Gastroesophageal sphincter (tissue), 4 donors: ENCODE data around the gene PCDHA12. TPM values are rescaled to one million over a fixed set of nuclear protein-coding genes. Genes with fewer than 3 reads are reported as not detected.

Experiments used
- ATAC-seq: fragments of 150-250 bp; one replicate; pipeline ENCODE4 v1.9.1; 2016; ENCODE audit warnings: mild to moderate bottlenecking, moderate library complexity
- H3K27ac ChIP-seq, 4 donors: fragments of 200-600 bp; sonication (generic) in 3 of 4; 1 replicate in 3 of 4; 2 replicates in 1 of 4; pipeline ENCODE4 v1.5.1; 2016 to 2019
- H3K27me3 ChIP-seq: fragments of 200-600 bp; sonication (generic); one replicate; pipeline ENCODE4 v1.5.1; 2019
- H3K36me3 ChIP-seq, 2 donors: fragments of 200-600 bp; sonication (generic); one replicate each; pipeline ENCODE4 v1.5.1; 2019; ENCODE audit warnings: control low read depth in 1 of 2
- H3K4me1 ChIP-seq, 3 donors: fragments of 200-600 bp; sonication (generic); 1 replicate in 2 of 3; 2 replicates in 1 of 3; pipeline ENCODE4 v1.5.1; 2016 to 2019; ENCODE audit warnings: control low read depth in 2 of 3
- H3K4me3 ChIP-seq, 2 donors: fragments of 200-600 bp; sonication (generic); one replicate each; pipeline ENCODE4 v1.5.1; 2019; ENCODE audit warnings: mild to moderate bottlenecking in 1 of 2, moderate library complexity in 1 of 2
- H3K9me3 ChIP-seq, 3 donors: fragments of 200-600 bp; sonication (generic); one replicate each; pipeline ENCODE4 v1.5.1; 2017 to 2019; ENCODE audit warnings: control low read depth in 2 of 3
- EP300 ChIP-seq: sonication (generic); formaldehyde crosslinking; IDR thresholded peaks from one replicate; pipeline ENCODE4 v1.6.1; 2017; ENCODE audit warnings: antibody characterized with exemption, mild to moderate bottlenecking
- POLR2A ChIP-seq, 2 donors: fragments of 450-650 bp; IDR thresholded peaks; one replicate each; pipeline ENCODE4 v1.6.1; 2017; ENCODE audit warnings: antibody characterized with exemption in 2 of 2, mild to moderate bottlenecking in 2 of 2, moderate library complexity in 1 of 2
- POLR2AphosphoS5 ChIP-seq: sonication (generic); formaldehyde crosslinking; IDR thresholded peaks from one replicate; pipeline ENCODE4 v1.6.1; 2017; ENCODE audit warnings: antibody characterized with exemption
- WGBS, 2 donors: methylation state at CpG; one replicate each; pipeline ENCODE4 v1.1.5; 2018; ENCODE audit warnings: low coverage in 1 of 2; 5-methylcytosine and 5-hydroxymethylcytosine counted together
- total RNA-seq, 4 donors: library from RNA; depleted of rRNA; stranded (reverse); fragments of >200 nt; gene quantifications; one replicate each; pipeline ENCODE4 v1.1.0, GENCODE V29; 2016
- TF ChIP-seq, protein P1 (sequence below), 4 experiments: fragments of 200-600 bp in 2 of 4; fragments of 450-650 bp in 2 of 4; sonication (generic) in 1 of 4; IDR thresholded peaks; one replicate each; pipeline ENCODE4 v1.5.1; 2017 to 2019; ENCODE audit warnings: antibody characterized with exemption in 4 of 4, mild to moderate bottlenecking in 2 of 4, moderate library complexity in 2 of 4

Gene PCDHA12
- total RNA-seq, 4 donors from 2014 or later = 0.54 to 4.7 (median 1.5) TPM

DNA sequence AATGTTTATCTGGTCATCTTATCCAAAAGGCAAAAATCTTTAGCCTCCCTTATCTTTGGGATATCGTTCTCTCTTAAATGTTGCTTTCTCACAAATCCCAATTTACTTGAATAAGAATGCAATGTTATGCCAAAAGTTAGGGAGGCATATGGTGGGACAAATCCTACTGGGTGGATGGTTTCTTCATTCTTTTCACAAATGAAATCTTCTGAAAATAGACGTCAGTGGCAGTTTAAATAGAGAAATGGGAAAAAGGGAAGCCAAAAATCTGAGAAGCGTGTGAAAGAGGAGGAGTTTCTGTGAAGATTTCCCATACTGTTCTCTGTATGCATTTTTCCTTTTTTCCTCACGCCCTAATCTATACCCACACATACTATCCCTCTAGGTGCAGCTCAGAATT, 48.5 kb downstream of the PCDHA12 start:
- H3K9me3 ChIP-seq = no peaks in the 10 kb centered on the region
- H3K27ac ChIP-seq = no peak overlapping the region
- 51 to 68% methylated on average over 4 of the region's 4 CpGs for WGBS, 2 donors
- no peaks in the 10 kb centered on the region for H3K36me3 ChIP-seq
- peaks cover 0 to 26% (median 11%) of the 10 kb centered on the region in 3 donors for H3K4me1 ChIP-seq
- no peak overlapping the region for H3K4me3 ChIP-seq
- ATAC-seq = no peak
- TF ChIP-seq, protein P1, sequence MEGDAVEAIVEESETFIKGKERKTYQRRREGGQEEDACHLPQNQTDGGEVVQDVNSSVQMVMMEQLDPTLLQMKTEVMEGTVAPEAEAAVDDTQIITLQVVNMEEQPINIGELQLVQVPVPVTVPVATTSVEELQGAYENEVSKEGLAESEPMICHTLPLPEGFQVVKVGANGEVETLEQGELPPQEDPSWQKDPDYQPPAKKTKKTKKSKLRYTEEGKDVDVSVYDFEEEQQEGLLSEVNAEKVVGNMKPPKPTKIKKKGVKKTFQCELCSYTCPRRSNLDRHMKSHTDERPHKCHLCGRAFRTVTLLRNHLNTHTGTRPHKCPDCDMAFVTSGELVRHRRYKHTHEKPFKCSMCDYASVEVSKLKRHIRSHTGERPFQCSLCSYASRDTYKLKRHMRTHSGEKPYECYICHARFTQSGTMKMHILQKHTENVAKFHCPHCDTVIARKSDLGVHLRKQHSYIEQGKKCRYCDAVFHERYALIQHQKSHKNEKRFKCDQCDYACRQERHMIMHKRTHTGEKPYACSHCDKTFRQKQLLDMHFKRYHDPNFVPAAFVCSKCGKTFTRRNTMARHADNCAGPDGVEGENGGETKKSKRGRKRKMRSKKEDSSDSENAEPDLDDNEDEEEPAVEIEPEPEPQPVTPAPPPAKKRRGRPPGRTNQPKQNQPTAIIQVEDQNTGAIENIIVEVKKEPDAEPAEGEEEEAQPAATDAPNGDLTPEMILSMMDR (IDR thresholded peaks at IDR 0.05) = no peak
- TF ChIP-seq EP300 (no peak), POLR2AphosphoS5 (no peak), POLR2A (IDR thresholded peaks at IDR 0.05) (no peak)
- peaks cover 27% of the 10 kb centered on the region for H3K27me3 ChIP-seq

DNA sequence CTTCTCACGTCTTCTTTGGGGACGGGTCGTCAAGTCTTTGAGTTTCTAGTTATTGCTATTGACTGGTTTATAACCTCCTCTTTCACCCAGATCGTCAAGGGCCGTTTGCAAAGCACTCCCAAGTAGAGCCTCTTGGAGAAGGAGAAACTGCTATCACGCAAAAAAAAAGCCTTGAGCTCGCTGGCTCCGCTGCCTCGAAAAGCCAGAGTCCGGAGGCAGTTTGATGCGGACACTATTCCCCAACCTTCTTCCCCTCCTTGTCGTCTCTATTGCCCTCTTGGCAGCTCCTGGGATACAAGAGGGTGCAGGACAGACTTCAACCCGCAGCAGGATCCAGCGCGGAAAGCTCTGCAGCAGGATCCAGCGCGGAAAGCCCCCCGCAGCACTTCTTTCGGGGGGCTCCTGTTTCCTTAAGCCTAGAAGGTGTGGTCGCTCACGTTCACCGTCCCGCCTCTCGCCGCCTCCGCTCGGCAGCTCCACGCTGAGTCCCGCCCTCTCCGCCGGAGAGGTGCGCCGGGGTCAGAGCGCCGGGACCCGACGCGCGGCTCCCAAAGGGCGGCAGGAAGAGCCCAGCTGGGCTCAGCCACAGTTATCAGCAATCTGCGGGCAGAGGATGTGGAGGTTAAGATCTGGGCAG, 50.8 kb downstream of the PCDHA12 start, which contains the start of gene PCDHAC1:
Gene PCDHAC1 (plus strand): TSS at position 494 of the 637 bp plus-strand sequence. CDS start 594 bp downstream, outside the sequence.
- H3K4me3 ChIP-seq = peak within 1 kb of the TSS; percentile 45 to 61
- peak; percentile 74 for ATAC-seq
- no peaks in the 10 kb centered on the region for H3K9me3 ChIP-seq
- no peak for TF ChIP-seq POLR2AphosphoS5
- no peak for TF ChIP-seq POLR2A (IDR thresholded peaks at IDR 0.05)
- TF ChIP-seq EP300 = no peak
- TF ChIP-seq, protein P1 (IDR thresholded peaks at IDR 0.05) = no peak
- peaks cover 33% of the 10 kb centered on the region for H3K27me3 ChIP-seq
- 8 to 14% methylated on average over 3 to 8 of the region's 41 CpGs for WGBS, 2 donors
- H3K27ac ChIP-seq = peak within 1 kb of the TSS in 3 of 4 donors; percentile 79 to 81 (median 80)
- no peaks in the 10 kb centered on the region for H3K36me3 ChIP-seq
- peaks cover 0 to 26% (median 11%) of the 10 kb centered on the region in 3 donors for H3K4me1 ChIP-seq

- H3K9me3 ChIP-seq = no peaks in the 10 kb centered on the region
- 0% methylated on average over 1 of the region's 74 CpGs; no CpG with 5 or more reads in 1 of the 2 donors for WGBS, 2 donors
- TF ChIP-seq EP300 = no peak
- TF ChIP-seq, protein P1 (IDR thresholded peaks at IDR 0.05) = peak; percentile 75 to 94 (median 80)
- TF ChIP-seq POLR2AphosphoS5 = no peak
- H3K27ac ChIP-seq = peak overlapping the region in 3 of 4 donors; percentile 79 to 81 (median 80)
- H3K36me3 ChIP-seq = no peaks in the 10 kb centered on the region
- H3K27me3 ChIP-seq = peaks cover 33% of the 10 kb centered on the region
- peak; percentile 92 for ATAC-seq
- H3K4me1 ChIP-seq = peaks cover 0 to 26% (median 11%) of the 10 kb centered on the region in 3 donors
- peak overlapping the region; percentile 45 to 61 for H3K4me3 ChIP-seq
Observed at GRCh38 chr5:140926443-140927227, 51.5 kb downstream of the PCDHA12 start.

DNA sequence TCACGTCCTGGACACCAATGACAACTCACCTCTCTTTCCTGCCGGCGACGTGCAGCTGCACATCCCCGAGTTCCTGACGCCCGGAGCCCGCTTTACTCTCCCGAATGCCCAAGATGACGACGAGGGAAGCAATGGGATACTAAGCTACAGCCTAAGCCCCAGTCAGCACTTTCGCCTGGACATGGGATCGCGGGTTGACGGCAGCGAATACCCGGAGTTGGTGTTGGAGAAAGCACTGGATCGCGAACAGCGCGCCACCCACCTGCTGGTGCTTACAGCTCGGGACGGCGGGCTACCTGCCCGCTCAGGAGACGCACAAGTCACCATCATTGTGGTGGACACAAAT, 52.1 kb downstream of the PCDHA12 start:
- Histone ChIP-seq H3K4me1 (peaks cover 0 to 26% (median 11%) of the 10 kb centered on the region in 3 donors), H3K36me3 (no peaks in the 10 kb centered on the region), H3K27ac (peak overlapping the region in 3 of 4 donors; percentile 79 to 81 (median 80)), H3K9me3 (no peaks in the 10 kb centered on the region), H3K4me3 (peak overlapping the region; percentile 45 to 61), H3K27me3 (peaks cover 33% of the 10 kb centered on the region)
- peak; percentile 17 for ATAC-seq
- WGBS, 2 donors = 0 to 23% methylated on average over 1 to 6 of the region's 26 CpGs
- no peak for TF ChIP-seq POLR2A (IDR thresholded peaks at IDR 0.05)

Other genes starting within 250 kb of the PCDHA12 start
- gene CD14, start 242.1 kb upstream of the PCDHA12 start, total RNA-seq = 10 to 100 TPM; 20.4 to 84.5 (median 37.9) TPM
- gene TMCO6, start 235.9 kb upstream of the PCDHA12 start, total RNA-seq = 10 to 100 TPM; 10.9 to 72.1 (median 26.7) TPM
- gene NDUFA2, start 227.7 kb upstream of the PCDHA12 start, total RNA-seq = 10 to 100 TPM; 38.6 to 61.5 (median 46.1) TPM
- gene IK, start 227.5 kb upstream of the PCDHA12 start, total RNA-seq = 100 to 1,000 TPM; 130 to 168 (median 131) TPM
- 10 to 100 TPM; 15.6 to 25.1 (median 16.9) TPM for gene WDR55, start 210.4 kb upstream of the PCDHA12 start, total RNA-seq
- under 1 TPM in 3 of 4 donors, not detected in 1; 0.19 to 0.67 (median 0.62) TPM for gene DND1, start 201.7 kb upstream of the PCDHA12 start, total RNA-seq
- 10 to 100 TPM; 65.9 to 67.9 (median 67.1) TPM for gene HARS1, start 183.9 kb upstream of the PCDHA12 start, total RNA-seq
- 10 to 100 TPM; 16.0 to 41.6 (median 25.5) TPM for gene HARS2, start 183.9 kb upstream of the PCDHA12 start, total RNA-seq
- gene ZMAT2, start 174.9 kb upstream of the PCDHA12 start, total RNA-seq = 10 to 100 TPM; 35.8 to 47.2 (median 45.0) TPM
- gene PCDHA1, start 89.2 kb upstream of the PCDHA12 start, total RNA-seq = not detected
- under 1 TPM in 2 of 4 donors, not detected in 2; 0.19 to 0.27 TPM for gene PCDHA2, start 80.5 kb upstream of the PCDHA12 start, total RNA-seq
- gene PCDHA3, start 74.3 kb upstream of the PCDHA12 start, total RNA-seq = 1 to 10 TPM in 1 of 4 donors, under 1 TPM in 3; 0.32 to 1.4 (median 0.70) TPM
- under 1 TPM in 3 of 4 donors, not detected in 1; 0.13 to 0.96 (median 0.31) TPM for gene PCDHA4, start 68.2 kb upstream of the PCDHA12 start, total RNA-seq
- under 1 TPM in 3 of 4 donors, not detected in 1; 0.27 to 0.31 (median 0.27) TPM for gene PCDHA5, start 53.7 kb upstream of the PCDHA12 start, total RNA-seq
- 1 to 10 TPM in 1 of 4 donors, under 1 TPM in 3; 0.31 to 1.4 (median 0.73) TPM for gene PCDHA6, start 47.3 kb upstream of the PCDHA12 start, total RNA-seq
- gene PCDHA7, start 41.0 kb upstream of the PCDHA12 start, total RNA-seq = under 1 TPM in 3 of 4 donors, not detected in 1; 0.27 to 0.47 (median 0.35) TPM
- gene PCDHA8, start 34.1 kb upstream of the PCDHA12 start, total RNA-seq = under 1 TPM in 1 of 4 donors, not detected in 3; 0.15 TPM
- gene PCDHA9, start 26.9 kb upstream of the PCDHA12 start, total RNA-seq = under 1 TPM in 3 of 4 donors, not detected in 1; 0.13 to 0.47 (median 0.23) TPM
- 1 to 10 TPM in 3 of 4 donors, under 1 TPM in 1; 0.94 to 2.5 (median 1.4) TPM for gene PCDHA10, start 19.4 kb upstream of the PCDHA12 start, total RNA-seq
- 1 to 10 TPM in 1 of 4 donors, under 1 TPM in 3; 0.13 to 1.9 (median 0.89) TPM for gene PCDHA11, start 6.4 kb upstream of the PCDHA12 start, total RNA-seq
- gene PCDHA13, start 6.8 kb downstream of the PCDHA12 start, total RNA-seq = 1 to 10 TPM in 2 of 4 donors, under 1 TPM in 2; 0.22 to 2.5 (median 0.79) TPM
- gene PCDHAC1, start 51.0 kb downstream of the PCDHA12 start, total RNA-seq = 1 to 10 TPM in 2 of 4 donors, under 1 TPM in 2; 0.47 to 6.6 (median 1.4) TPM
- 10 to 100 TPM in 3 of 4 donors, 1 to 10 TPM in 1; 1.6 to 25.9 (median 13.9) TPM for gene PCDHAC2, start 91.2 kb downstream of the PCDHA12 start, total RNA-seq
- under 1 TPM in 2 of 4 donors, not detected in 2; 0.05 to 0.13 TPM for gene PCDHB1, start 176.1 kb downstream of the PCDHA12 start, total RNA-seq
- 1 to 10 TPM; 1.4 to 3.0 (median 1.9) TPM for gene PCDHB2, start 219.3 kb downstream of the PCDHA12 start, total RNA-seq
- 1 to 10 TPM in 3 of 4 donors, under 1 TPM in 1; 0.78 to 2.3 (median 2.0) TPM for gene PCDHB3, start 225.2 kb downstream of the PCDHA12 start, total RNA-seq
- gene PCDHB4, start 246.5 kb downstream of the PCDHA12 start, total RNA-seq = 1 to 10 TPM; 2.8 to 5.6 (median 4.8) TPM